GM03348 (cell line): Measurements from ENCODE around the gene ERN2.
"Not testable (repeated sequence)": the region's sequence is repeated elsewhere in the genome, so short reads cannot be mapped to it uniquely, and the experiment has no call there.

Experiments
- DNase-seq: peaks from one replicate; pipeline ENCODE4 v3.0.0; 2012; ENCODE audit warnings: low spot score

Gene ERN2

DNA sequence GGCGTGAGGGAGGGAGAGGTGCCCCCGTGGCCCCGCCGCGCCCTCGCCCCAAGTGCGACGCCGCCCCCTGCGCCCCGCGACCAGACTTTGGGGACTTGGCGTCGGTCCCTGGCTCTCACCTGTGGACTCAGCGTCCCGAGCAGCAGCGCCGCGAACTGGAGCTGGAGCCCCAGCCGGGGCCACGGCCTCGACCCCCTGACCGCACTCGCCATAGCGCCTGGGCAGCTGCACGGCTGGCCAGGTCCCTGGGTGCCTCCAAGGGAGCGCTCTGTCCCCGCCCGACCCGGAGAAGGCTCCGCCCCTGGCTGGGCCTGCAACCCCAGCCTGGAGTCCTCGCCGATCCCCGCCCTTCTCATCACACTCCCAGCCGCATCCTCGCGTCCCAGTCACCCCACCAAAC lies at the start of gene ERN2:
Gene ERN2 (minus strand): TSS at position 247 of the 400 bp plus-strand sequence. CDS start 35 bp downstream, at position 212.
- peak; percentile 35 for DNase-seq

DNA sequence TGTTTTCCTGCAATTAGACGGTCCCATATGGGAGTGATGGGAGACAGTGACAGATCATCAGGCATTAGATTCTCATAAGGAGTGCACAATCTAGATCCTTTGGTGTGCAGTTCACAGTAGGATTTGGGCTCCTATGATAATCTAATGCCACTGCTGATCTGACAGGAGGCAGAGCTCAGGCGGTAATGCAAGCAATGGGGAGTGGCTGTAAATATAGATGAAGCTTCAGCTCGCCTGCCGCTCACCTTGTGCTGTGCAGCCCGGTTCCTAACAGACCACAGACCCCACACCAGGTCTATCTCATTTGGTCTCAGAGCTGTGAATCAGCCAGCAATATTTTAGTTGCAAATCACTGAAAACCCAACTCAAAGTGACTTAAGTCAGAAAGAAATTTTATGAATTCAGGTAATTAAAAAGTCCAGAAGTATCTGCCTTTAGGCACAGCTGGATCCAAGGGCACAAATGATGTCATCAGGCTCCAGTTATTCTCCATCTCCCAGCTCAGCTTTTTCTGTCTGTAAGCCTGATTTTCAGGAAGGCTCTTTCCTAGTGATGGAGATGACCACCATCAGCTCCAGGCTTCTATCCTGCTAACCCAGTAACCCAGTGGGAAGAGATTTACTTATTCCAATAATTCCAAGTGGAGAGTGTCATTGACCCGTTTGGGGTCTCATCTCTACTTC lies 45.1 kb upstream of the ERN2 start:
- DNase-seq, result no peak

DNA sequence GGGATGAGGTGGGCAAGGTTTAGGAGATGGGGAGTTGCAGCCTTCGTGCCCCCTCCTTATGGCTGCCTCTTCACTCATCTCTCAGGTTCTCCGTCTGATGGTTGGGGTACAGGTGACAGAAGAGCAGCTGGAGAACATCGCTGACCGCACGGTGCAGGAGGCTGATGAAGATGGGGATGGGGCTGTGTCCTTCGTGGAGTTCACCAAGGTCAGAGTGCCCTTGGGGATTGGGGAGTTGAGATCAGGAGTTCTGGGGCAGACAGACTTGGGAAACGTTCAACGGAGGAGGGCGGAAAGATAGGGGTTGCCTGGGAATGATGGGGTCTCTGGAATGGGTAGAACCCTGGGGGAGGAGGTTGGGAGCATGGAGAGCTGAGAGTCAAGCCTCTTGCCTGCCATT lies 44.1 kb upstream of the ERN2 start:
- no peak for DNase-seq

DNA sequence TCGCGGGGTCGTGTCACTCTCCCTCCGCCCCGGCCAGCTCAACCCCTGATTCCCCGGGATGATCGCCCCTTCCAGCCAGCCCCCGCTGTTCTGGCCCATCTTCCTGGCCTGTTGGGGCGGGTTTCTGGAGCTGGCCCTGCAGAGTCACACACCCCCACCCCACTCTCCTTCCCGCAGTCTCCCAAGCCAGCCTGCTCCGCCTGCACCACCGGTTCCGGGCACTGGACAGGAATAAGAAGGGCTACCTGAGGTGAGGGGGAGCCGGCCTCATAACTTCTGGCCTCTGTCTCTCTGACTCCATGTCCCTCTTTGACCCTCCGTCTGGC lies 42.4 kb upstream of the ERN2 start:
- no peak for DNase-seq

DNA sequence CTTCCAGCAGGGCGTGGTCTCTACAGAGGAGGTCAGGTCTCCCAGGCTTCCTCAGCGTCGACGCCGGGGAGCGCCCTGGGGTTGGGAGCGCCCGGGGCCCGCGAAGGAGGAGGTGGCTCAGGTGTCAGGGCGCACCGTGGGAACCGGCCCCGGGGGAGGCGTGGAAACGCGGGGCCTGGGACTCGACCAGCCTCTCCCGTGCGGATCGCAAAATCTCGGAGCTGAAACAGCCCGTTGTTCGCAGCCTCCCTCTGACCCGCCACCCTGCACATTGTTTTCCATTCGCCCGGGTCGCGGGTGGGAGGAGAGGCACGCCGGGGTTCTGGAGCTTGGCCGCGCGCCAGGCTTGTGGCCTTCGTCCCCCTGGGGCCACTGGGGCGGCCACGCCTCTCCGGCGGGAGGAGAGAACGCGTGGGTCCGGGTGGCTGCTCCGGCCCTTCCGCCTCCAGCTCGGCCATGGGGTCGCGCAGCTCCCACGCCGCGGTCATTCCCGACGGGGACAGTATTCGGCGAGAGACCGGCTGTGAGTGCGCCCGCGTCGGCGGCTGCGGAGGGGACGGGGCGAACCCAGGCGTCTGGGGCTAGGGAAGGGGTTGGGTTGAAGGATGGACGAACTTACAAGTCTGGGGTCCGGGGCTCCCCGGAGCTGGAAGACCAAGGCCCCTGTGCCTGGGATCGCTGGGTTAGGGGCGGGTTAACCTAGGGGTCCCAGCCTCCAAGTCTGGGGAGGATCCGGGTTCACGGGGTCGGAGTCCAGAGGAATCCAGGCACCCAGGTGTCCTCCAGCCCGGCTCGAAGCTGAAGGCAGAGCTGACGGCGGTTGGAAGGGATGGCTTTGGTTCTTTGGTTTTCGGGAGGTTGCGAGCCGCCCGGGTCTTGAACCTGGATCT lies 41.8 kb upstream of the ERN2 start, which contains the start of gene CHP2:
Gene CHP2 (plus strand): TSS at position 433 of the 890 bp plus-strand sequence. CDS start 24 bp downstream, at position 457.
- peak; percentile 16 for DNase-seq

DNA sequence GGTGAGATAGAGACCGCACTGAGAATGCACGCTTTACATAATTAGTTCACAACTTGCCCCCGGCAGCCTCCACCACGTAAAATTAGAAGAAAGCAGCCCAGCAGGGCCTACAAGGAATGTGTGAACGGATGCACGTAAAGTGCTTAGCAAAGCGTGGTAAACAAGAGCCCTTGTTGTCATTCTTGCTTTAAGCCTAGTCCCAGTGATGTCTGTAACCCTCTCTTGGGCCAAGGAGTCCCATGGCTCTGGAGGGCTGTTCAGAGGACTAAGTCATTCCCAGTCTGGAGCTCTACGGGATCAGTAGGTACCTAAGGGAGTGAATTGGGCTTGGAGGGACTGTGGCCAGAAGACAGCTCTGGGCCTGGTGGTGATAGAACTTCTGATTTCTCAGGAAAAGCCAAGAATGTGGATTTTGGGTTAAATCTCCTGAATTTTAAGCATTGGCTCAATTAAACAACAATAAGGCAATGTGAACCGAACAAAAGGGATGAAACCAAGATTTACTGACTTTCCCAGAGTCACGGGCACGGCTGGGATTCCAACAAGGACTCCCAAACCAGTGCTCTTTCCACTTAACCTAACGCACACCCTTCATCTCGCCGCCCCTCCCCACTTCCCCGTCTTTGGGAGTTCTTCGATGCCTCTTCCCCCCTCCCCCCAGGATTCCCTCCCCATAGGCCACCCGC lies 41.0 kb upstream of the ERN2 start:
- DNase-seq, result no peak

DNA sequence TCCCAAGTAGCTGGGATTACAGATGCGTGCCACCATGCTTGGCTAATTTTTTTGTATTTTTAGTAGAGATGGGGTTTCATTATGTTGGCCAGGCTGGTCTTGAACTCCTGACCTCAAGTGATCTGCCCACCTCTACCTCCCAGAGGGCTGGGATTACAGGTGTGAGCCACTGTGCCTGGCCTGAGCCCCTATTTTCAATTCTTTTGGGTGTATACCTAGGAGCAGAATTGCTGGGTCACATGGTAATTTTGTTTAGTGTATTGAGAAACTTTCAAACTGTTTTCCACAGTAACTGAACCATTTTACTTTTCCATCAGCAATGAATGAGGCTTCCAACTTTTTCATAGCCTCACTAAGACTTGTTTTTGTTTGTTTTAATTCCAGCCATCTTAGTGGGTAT lies 38.0 kb upstream of the ERN2 start:
- not testable (repeated sequence) for DNase-seq

DNA sequence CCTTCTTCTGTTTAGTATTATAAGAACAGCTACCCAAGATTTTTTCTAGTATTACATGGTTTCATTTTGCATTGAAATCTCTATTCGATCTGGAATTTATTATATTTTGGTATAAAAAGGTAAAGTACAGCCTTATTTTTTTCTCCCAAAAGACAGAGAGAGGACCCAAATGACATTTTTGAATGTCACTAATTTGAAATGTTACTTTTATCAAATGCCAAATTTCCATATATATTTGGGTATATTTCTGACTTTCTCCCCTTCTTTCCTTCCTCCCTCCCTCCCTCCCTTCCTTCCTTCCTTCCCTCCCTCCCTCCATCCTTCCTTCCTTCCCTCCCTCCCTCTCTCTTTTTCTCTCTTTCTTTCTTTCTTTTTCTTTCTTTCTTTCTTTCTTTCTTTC lies 35.6 kb upstream of the ERN2 start:
- DNase-seq, result no peak

DNA sequence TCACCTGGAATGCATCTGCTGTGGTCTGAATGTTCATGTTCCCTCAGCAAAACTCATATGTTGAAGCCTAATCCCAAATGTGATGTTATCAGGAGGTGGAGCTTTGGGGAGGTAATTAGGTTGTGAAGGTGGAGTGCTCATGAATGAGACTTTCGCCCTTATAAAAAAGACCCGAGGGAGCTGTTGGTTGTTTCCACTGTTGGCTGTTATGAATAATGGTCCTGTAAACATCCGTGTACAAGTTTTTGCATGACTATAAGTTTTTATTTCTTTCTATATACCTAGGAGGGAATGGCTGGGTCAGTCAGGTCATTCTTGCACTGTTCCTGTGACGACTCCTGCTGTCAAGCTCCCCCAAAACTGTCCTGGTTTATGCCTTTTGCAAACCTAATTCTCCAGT lies 32.2 kb upstream of the ERN2 start:
- no peak for DNase-seq

DNA sequence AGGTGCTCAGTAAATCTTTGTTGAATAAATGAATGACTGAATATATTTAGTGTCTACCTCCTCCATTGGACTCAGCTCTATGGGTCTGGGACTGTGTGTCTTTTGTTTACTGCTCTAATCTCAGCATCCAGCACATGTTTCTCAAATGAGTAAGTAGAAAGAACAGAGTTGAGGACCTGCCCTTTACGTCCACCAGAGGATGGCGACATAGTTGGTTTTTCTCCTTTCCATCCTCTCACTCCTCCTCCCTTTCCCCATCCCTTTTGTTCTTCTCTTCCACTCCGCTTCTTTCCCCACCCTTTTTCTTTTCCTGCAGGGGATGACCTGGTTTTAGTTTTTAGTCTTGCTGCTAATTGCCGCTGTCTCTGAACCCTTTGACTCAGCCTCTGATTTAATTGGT lies 29.7 kb upstream of the ERN2 start:
- no peak for DNase-seq

DNA sequence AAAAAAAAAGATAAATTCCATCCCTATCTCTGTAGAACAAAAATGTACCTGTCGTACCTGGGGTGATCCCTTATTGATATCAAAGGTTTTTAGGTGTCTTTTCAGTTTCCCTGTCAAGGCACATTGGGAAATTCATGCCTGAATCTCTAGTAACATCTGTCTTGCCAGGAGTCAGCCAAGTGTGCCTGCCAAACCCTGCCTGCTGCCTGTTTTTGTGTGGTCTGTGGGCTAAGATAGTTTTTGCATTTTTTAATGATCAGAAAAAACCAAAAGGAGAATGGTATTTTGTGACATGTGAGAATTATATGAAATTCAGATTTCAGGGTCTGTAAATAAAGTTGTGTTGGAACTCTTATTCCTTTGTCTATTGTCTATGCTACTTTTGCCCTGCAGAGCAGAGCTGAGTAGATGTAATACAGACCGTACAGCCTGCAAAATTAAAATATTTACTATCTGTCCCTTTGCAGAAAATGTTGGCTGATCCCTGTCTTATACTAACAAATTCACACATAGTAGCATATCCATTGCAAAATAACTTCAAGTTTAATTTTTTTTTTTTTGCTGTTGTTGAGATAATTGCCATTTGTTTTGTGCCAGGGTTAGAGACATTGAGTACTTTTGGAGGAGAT lies 28.8 kb upstream of the ERN2 start:
- DNase-seq, result no peak

DNA sequence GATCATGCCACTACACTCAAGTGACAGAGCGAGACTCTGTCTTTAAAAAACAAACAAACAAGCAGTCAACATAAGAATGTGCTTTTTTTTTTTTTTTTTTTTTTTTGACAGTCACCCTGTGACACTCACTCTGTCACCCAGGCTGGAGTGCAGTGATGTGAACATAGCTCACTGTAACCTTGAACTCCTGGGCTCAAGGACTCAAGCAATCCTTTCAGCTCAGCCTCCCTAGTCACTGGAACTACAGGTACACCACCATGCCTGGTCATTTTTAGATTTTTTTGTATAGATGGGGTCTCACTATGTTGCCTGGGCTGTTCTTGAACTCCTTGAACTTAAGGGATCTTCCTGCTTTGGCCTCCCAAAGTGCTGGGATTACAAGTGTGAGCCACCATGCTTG lies 26.5 kb upstream of the ERN2 start:
- DNase-seq, result no peak

DNA sequence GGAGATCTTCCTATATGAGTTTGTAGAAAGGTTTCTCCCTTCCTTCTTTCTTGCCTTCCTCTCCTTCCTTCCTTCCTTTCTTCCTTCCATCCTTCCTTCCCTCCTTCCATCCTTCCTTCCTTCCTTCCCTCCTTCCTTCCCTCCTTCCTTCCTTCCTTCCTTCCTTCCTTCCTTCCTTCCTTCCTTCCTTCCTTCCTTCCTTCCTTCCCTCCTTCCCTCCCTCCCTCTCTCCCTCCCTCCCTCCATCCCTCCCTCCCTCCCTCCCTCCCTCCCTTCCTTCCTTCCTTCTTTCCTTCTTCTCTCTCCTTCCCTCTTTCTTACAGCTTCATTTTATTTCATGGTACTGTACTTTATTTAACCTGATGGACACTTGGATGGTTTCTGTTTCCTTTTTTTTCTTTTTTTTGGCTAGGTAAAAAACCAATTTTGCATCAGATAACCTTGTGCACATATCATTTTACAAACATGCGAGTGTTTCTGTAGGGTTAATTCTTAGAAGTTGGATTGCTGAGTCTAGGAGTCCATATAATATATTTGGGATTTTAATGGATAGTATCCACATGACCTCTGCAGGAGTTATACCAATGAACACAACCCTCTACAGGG lies 24.5 kb upstream of the ERN2 start:
- not testable (repeated sequence) for DNase-seq

DNA sequence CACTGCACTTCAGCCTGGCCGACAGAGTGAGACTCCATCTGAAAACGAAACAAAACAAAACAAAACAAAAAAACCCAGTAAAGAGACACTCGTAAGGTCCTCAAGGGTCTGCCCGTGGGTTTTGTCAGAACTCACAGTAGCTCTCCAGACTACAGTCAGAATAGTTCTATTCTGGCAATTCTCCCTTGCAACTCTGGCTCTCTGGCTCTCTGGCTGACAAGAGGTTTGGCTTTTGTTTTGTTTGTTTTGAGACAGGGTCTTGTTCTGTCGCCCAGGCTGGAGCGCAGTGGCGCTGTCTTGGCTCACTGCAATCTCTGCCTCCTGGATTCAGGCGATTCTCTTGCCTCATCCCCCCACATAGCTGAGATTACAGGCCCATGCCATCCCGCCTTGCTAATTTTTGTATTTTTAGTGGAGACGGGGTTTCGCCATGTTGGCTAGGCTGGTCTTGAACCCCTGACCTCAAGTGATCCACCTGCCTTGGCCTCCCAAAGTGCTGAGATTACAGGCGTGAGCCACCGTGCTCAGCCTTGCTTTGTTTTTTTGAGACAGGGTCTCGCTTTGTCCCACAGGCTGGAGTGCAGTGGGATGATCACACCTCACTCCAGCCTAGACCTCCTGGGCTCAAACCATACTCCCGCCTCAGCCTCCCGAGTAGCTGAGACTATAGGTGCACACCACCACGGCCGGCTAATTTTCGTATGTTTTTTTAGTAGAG lies 21.3 kb upstream of the ERN2 start:
- no peak for DNase-seq

DNA sequence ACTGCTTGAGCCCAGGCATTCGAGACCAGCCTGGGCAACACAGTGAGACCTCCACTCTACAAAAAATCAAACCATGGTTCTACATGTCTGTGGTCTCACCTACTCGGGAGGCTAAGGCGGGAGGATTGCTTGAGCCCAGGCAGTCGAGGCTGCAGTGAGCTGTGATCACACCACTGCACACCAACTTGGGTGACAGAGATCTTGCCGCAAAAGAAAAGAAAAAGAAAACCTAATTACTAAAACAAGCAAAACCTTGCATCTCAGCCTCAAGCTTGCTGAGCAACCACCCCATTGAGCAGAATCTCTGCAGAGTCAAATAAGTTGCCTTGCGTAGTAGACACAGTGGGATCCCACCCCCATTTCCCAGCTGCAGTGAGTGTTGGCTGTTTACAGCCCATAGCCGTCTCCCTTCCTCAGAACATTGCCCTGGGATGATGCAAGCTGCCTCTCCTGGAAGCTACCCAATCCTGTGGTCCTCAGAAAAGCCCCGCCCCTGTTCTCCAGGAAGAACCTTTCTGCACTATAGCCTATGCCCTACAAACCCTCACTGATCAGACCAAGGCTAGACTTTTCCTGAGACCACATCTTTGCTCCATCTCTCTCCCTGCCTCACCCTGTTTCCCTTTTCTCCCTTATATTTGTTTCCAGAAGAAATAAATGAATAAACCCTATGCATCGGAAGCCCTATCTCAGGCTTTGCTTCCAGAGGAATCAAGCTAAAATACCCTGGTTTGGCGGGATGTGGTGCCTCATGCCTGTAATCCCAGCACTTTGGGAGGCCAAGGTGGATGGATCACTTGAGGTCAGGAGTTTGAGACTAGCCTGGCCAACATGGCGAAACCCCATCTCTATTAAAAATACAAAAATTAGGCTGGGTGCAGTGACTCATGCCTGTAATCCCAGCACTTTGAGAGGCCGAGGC lies 16.7 kb upstream of the ERN2 start:
- peak; percentile 27 for DNase-seq

DNA sequence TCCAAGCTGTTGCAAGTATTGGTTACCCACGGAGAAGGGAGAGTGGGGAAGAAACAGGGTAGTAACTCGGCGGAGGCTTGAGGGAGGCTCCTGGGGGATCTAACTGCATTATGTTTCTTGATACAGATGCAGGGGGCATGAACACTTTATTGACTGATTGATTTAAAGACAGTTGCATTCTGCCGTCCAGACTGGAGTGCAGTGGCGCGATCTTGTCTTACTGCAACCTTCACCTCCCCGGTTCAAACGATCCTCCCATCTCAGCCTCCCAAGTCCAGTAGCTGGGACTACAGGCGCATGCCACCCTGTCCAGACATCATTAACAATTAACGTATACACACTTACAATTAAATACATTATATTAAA lies 15.1 kb upstream of the ERN2 start:
- no peak for DNase-seq

DNA sequence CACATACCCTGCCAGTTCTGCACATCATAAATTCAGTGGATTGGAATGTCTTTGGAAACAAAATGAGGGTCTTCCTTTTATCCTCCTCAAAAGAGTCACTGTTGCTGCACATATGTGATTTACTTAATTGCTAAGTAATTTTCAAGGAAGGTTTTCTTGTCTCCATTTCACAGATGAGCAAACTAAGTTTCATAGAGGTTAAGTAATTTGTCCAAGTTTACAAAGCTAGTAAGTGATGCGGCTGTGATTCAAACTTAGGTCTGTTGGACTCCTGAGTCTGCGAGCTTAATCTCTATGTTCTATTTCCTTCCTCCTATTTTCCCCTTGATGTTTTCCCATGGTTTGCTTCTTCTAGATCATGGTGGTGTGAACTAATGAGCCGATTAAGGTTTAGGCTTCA lies 13.7 kb upstream of the ERN2 start:
- DNase-seq, result no peak

DNA sequence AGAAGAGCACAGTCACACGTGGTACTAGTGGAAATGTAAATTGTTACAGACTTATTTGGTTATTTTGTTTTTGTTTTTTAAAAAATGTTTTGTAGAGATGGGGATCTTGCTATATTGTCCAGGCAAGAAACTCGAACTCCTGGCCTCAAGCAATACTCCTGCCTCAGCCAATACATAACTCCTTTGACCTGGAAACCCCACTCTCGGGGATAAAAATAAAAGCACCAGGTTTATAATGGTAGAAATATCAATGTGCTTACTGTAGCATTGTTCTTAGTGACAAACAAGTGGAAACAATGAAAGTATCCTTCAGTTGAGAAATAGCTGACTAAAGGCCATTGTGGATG lies 11.7 kb upstream of the ERN2 start:
- no peak for DNase-seq

DNA sequence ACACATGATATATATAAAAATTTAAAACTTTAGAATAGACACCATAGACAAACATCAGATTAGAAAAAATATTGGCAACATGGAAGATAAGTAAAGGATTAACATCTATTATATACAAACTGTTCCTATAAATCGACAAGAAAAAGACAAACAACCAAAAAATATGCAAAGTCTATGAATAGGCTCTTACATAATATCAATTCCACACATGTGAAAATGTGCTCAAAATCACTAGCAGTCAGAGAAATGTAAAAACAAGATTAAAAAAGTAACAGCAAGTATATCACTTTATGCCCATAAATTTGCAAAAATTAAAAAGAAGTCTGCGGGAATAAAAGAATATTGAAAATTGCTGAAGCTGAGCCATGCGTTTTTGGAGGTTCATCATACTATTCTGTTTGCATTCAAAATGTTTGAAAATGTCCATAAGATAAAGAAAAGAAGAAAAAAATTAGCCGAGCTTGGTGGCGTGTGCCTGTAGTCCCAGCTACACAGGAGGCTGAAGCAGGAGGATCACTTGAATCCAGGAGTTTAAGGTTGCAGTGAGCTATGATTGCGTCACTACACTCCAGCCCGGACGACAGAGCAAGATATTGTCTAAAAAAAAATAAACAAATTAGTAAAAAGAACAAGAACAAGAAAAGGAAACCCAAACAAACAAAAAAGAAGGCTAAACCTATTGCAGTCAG lies 11.2 kb upstream of the ERN2 start:
- DNase-seq, result no peak
